K562 (cell line): ENCODE data around the gene SLC25A33. TPM values are rescaled to one million over a fixed set of nuclear protein-coding genes. Genes with fewer than 3 reads are reported as not detected.

Source experiments
- ARID3A ChIP-seq: IDR thresholded peaks from 2 replicates; pipeline ENCODE4 v1.6.1; 2012; ENCODE audit warnings: low read depth, low read length, improper control_type of control experiment, borderline replicate concordance
- ATF1 ChIP-seq, 2 experiments: fragments of 450-650 bp in 1 of 2; IDR thresholded peaks; 2 replicates each; pipeline ENCODE4 v1.6.1; 2016; ENCODE audit warnings: missing compliant biosample characterization in 1 of 2, missing genetic modification characterization in 1 of 2
- CBX3 ChIP-seq, 2 experiments: IDR thresholded peaks; 1 replicate in 1 of 2; 2 replicates in 1 of 2; pipeline ENCODE4 v1.6.1; 2012; ENCODE audit warnings: inconsistent platforms in 2 of 2, low read length in 2 of 2, borderline replicate concordance in 1 of 2, control low read depth in 1 of 2
- CEBPG ChIP-seq, 3 experiments: fragments of 200-800 bp in 1 of 3; sonication (Bioruptor generic) in 1 of 3; sonication (generic) in 1 of 3; formaldehyde crosslinking in 1 of 3; IDR thresholded peaks in 2 of 3; conservative IDR thresholded peaks in 1 of 3; 2 replicates each; pipeline versions ENCODE4 v1.6.1 to v1.8.0; 2016 to 2022; ENCODE audit warnings: missing compliant biosample characterization in 2 of 3, missing genetic modification characterization in 2 of 3, mild to moderate bottlenecking in 1 of 3, missing genetic modification reagents in 1 of 3
- CREB3L1 ChIP-seq: fragments of 450-650 bp; IDR thresholded peaks from 2 replicates; pipeline ENCODE4 v1.6.1; 2014; ENCODE audit warnings: low read depth, mild to moderate bottlenecking, moderate library complexity, borderline replicate concordance
- FIP1L1 ChIP-seq: fragments of 200-400 bp; formaldehyde crosslinking; IDR thresholded peaks from 2 replicates; pipeline ENCODE4 v1.6.1; 2018; ENCODE audit warnings: mild to moderate bottlenecking, low read depth, low read length; ENCODE audit not compliant: poor library complexity, severe bottlenecking
- HDGF ChIP-seq: fragments of 450-650 bp; IDR thresholded peaks from 2 replicates; pipeline ENCODE4 v1.6.1; 2016
- KAT8 ChIP-seq: fragments of 450-650 bp; IDR thresholded peaks from 2 replicates; pipeline ENCODE4 v1.6.1; 2016; ENCODE audit warnings: low read depth, mild to moderate bottlenecking
- MAX ChIP-seq: sonication (generic); formaldehyde crosslinking; IDR thresholded peaks from 2 replicates; pipeline ENCODE4 v1.9.0; 2022; ENCODE audit warnings: mild to moderate bottlenecking, missing genetic modification reagents
- MLLT1 ChIP-seq, 2 experiments: fragments of 450-650 bp; IDR thresholded peaks; 2 replicates each; pipeline ENCODE4 v1.6.1; 2016
- NR2C2 ChIP-seq, 2 experiments: fragments of 200-800 bp in 1 of 2; sonication (Bioruptor generic) in 1 of 2; sonication (generic) in 1 of 2; formaldehyde crosslinking in 1 of 2; IDR thresholded peaks; 2 replicates each; pipeline versions ENCODE4 v1.6.1 to v1.8.0; 2016 to 2022; ENCODE audit warnings: mild to moderate bottlenecking in 1 of 2, missing compliant biosample characterization in 1 of 2, missing genetic modification characterization in 1 of 2, missing genetic modification reagents in 1 of 2
- PKNOX1 ChIP-seq: fragments of 450-650 bp; IDR thresholded peaks from 2 replicates; pipeline ENCODE4 v1.6.1; 2016
- POLR2G ChIP-seq: fragments of 200-400 bp; formaldehyde crosslinking; IDR thresholded peaks from 2 replicates; pipeline ENCODE4 v1.6.1; 2017; ENCODE audit warnings: low read depth, mild to moderate bottlenecking, antibody characterized with exemption, low read length, moderate library complexity
- SAFB ChIP-seq: fragments of 200-400 bp; formaldehyde crosslinking; IDR thresholded peaks from 2 replicates; pipeline ENCODE4 v1.6.1; 2017; ENCODE audit warnings: low read depth, low read length, borderline replicate concordance
- STAG1 ChIP-seq: sonication (generic); formaldehyde crosslinking; IDR thresholded peaks from 2 replicates; pipeline ENCODE4 v1.5.0; 2020; ENCODE audit warnings: missing genetic modification reagents, borderline replicate concordance
- YY1 ChIP-seq, 3 experiments: IDR thresholded peaks; 2 replicates each; pipeline ENCODE4 v1.6.1; 2011; ENCODE audit warnings: low read length in 2 of 3, mild to moderate bottlenecking in 2 of 3, moderate library complexity in 2 of 3, borderline replicate concordance in 1 of 3, control low read depth in 1 of 3, low read depth in 1 of 3; ENCODE audit not compliant: insufficient read depth in 3 of 3, insufficient replicate concordance in 2 of 3, control insufficient read depth in 1 of 3, insufficient read length in 1 of 3; ENCODE audit errors: extremely low read depth in 1 of 3
- ZFX ChIP-seq: sonication (generic); formaldehyde crosslinking; IDR thresholded peaks from 2 replicates; pipeline ENCODE4 v1.8.0; 2022; ENCODE audit warnings: mild to moderate bottlenecking, missing genetic modification reagents, moderate library complexity
- ZNF124 ChIP-seq: sonication (generic); formaldehyde crosslinking; IDR thresholded peaks from 2 replicates; pipeline ENCODE4 v1.8.1; 2022; ENCODE audit warnings: missing genetic modification reagents
- ZNF184 ChIP-seq: sonication (generic); formaldehyde crosslinking; IDR thresholded peaks from 2 replicates; pipeline ENCODE4 v1.5.0; 2020; ENCODE audit warnings: missing genetic modification reagents
- polyA plus RNA-seq, 8 experiments: library from polyadenylated mRNA; depleted of rRNA in 4 of 8; stranded (reverse) in 5 of 8; unstranded in 3 of 8; fragments of >200 nt; fragmentation: Nextera tagmentation in 2 of 8; fragmentation: Illumina TruSeq in 1 of 8; extraction: Ambion mirVana in 2 of 8; extraction: Trizol in 1 of 8; gene quantifications; 2 replicates each; pipeline versions ENCODE4 v1.2.1 to v1.2.3, GENCODE V29; 2011 to 2014; ENCODE audit warnings: inconsistent platforms in 1 of 8, missing spikeins in 1 of 8
- total RNA-seq, 7 experiments: library from RNA; depleted of rRNA in 6 of 7; stranded (reverse); fragments of >200 nt in 6 of 7; fragmentation: Illumina TruSeq in 2 of 7; extraction: Trizol in 2 of 7; gene quantifications; 2 replicates each; pipeline versions ENCODE4 v1.2.1 to v1.2.3, GENCODE V29; 2011 to 2021; ENCODE audit warnings: low replicate concordance in 1 of 7

The SLC25A33 gene
- total and polyA plus RNA-seq, 9 of the 15 experiments (the other 6 are each of a cell fraction or from before 2014, with no cell fraction given) = 3.2 to 23.5 (median 17.5) TPM

- TF ChIP-seq MAX (CRISPR knock-in tag) = peak; percentile 42; the same call in 1 of the 2 replicates
- TF ChIP-seq YY1 (IDR thresholded peaks at IDR 0.05; ENCODE audit: borderline replicate concordance in 1 of 3, control insufficient read depth in 1 of 3, extremely low read depth in 1 of 3, insufficient read depth in 3 of 3, insufficient read length in 1 of 3, insufficient replicate concordance in 2 of 3, low read depth in 1 of 3, low read length in 2 of 3) = peak in 1 of 3 experiments; percentile 5
- no peak for TF ChIP-seq CREB3L1
- no peak for TF ChIP-seq KAT8
- TF ChIP-seq HDGF = no peak
- TF ChIP-seq FIP1L1 = peak; percentile 5
- TF ChIP-seq MLLT1 (IDR thresholded peaks at IDR 0.05) = no peak
- no peak for TF ChIP-seq ZNF184 (CRISPR knock-in tag)
- TF ChIP-seq ATF1 (CRISPR knock-in tag; IDR thresholded peaks at IDR 0.05) = no peak
- 0 out of 2 replicates have a peak, but pooled peaks have one; percentile 13 for TF ChIP-seq ATF1 (tag; IDR thresholded peaks at IDR 0.05)
- TF ChIP-seq ZNF124 = no peak
- TF ChIP-seq ZFX (CRISPR knock-in tag) = peak; percentile 44
- no peak for TF ChIP-seq CBX3 (IDR thresholded peaks at IDR 0.05; ENCODE audit: borderline replicate concordance in 1 of 2, low read length in 2 of 2)
- peak; percentile 39; the same call in 1 of the 2 replicates for TF ChIP-seq CEBPG (CRISPR knock-in tag; IDR thresholded peaks at IDR 0.05)
- no peak for TF ChIP-seq CEBPG (tag; conservative IDR thresholded peaks at IDR 0.05 in 1 of 2, IDR thresholded peaks at IDR 0.05 in 1 of 2)
- 0 out of 2 replicates have a peak, but pooled peaks have one; percentile 18 for TF ChIP-seq STAG1 (CRISPR knock-in tag)
- no peak for TF ChIP-seq ARID3A
- TF ChIP-seq PKNOX1 = no peak
- TF ChIP-seq SAFB = 0 out of 2 replicates have a peak, but pooled peaks have one; percentile 16
- TF ChIP-seq NR2C2 (CRISPR knock-in tag; IDR thresholded peaks at IDR 0.05) = no peak
- peak; percentile 31; the same call in 1 of the 2 replicates for TF ChIP-seq NR2C2 (tag; IDR thresholded peaks at IDR 0.05)
- peak; percentile 49; the same call in 1 of the 2 replicates for TF ChIP-seq POLR2G
Observed at GRCh38 chr1:9589144-9589718, 50.0 kb downstream of the SLC25A33 start (continued).
